Upper lobe of left lung (tissue), 6 donors: ENCODE measurements around the gene MAD1L1. TPM values are rescaled to one million over a fixed set of nuclear protein-coding genes. Genes with fewer than 3 reads are reported as not detected.
A peak's percentile ranks its signal among the peaks of the same experiment; 100 is the strongest.

ENCODE experiments used
- ATAC-seq, 2 donors: fragments of 200-7000 bp; cut with Tn5 transposase; one replicate each; pipeline ENCODE4 v1.9.1; 2022; ENCODE audit warnings: mild to moderate bottlenecking in 2 of 2, moderate library complexity in 2 of 2; ENCODE audit not compliant: low FRiP score in 2 of 2
- DNase-seq, 2 donors: peaks; one replicate each; pipeline ENCODE4 v3.0.0-alpha.2; 2019 to 2020
- H3K27ac ChIP-seq, 4 donors: fragments of 200-600 bp; sonication (generic); one replicate each; pipeline ENCODE4 v1.5.1; 2016 to 2019
- H3K27me3 ChIP-seq, 4 donors: fragments of 200-600 bp; sonication (generic); one replicate each; pipeline ENCODE4 v1.5.1; 2017 to 2019
- H3K36me3 ChIP-seq, 4 donors: fragments of 200-600 bp; sonication (generic); one replicate each; pipeline ENCODE4 v1.5.1; 2016 to 2019
- H3K4me1 ChIP-seq, 4 donors: fragments of 200-600 bp; sonication (generic); one replicate each; pipeline ENCODE4 v1.5.1; 2018 to 2019
- H3K4me3 ChIP-seq, 4 donors: fragments of 200-600 bp; sonication (generic); one replicate each; pipeline ENCODE4 v1.5.1; 2017 to 2019; ENCODE audit warnings: mild to moderate bottlenecking in 2 of 4, moderate library complexity in 1 of 4
- H3K9me3 ChIP-seq, 4 donors: fragments of 200-600 bp; sonication (generic); one replicate each; pipeline ENCODE4 v1.5.1; 2018 to 2019
- CTCF ChIP-seq, 6 experiments: fragments of 450-650 bp in 4 of 6; fragments of 200-600 bp in 2 of 6; sonication (generic) in 2 of 6; IDR thresholded peaks; one replicate each; pipeline ENCODE4 v1.5.1; 2016 to 2019; ENCODE audit warnings: antibody characterized with exemption in 6 of 6
- EP300 ChIP-seq, 4 donors: sonication (generic); formaldehyde crosslinking; IDR thresholded peaks; one replicate each; pipeline ENCODE4 v1.5.1; 2017; ENCODE audit warnings: antibody characterized with exemption in 4 of 4, control low read depth in 2 of 4
- POLR2A ChIP-seq, 4 donors: fragments of 450-650 bp; IDR thresholded peaks; one replicate each; pipeline ENCODE4 v1.5.1; 2016 to 2017; ENCODE audit warnings: antibody characterized with exemption in 4 of 4, mild to moderate bottlenecking in 2 of 4
- POLR2AphosphoS5 ChIP-seq, 2 donors: sonication (generic); formaldehyde crosslinking; IDR thresholded peaks; one replicate each; pipeline ENCODE4 v1.5.1; 2017; ENCODE audit warnings: antibody characterized with exemption in 2 of 2
- WGBS, 2 donors: methylation state at CpG; one replicate each; pipeline ENCODE4 v1.1.5; 2017 to 2018; 5-methylcytosine and 5-hydroxymethylcytosine counted together
- total RNA-seq, 6 donors: library from RNA; depleted of rRNA in 4 of 6; stranded (reverse); fragments of >200 nt in 4 of 6; gene quantifications; one replicate each; pipeline versions ENCODE4 v1.1.0 to v1.2.1, GENCODE V29; 2016 to 2021
- donor health status: DM: no; HTN: no; CAD: no; lungs with moderate emphysema.
- donor health status: DM: no; HTN: yes; CAD: no; lungs with severe emphysema.

MAD1L1 gene
- total RNA-seq, 6 donors from 2014 or later, result 40.6 to 364 (median 65.6) TPM

- WGBS, 2 donors, result 78 to 81% methylated on average over 24 to 28 of the region's 28 CpGs
- Histone ChIP-seq H3K9me3 (no peaks in the 10 kb centered on the region), H3K4me1 (peaks cover 13 to 44% (median 32%) of the 10 kb centered on the region in 4 donors), H3K4me3 (no peak overlapping the region), H3K36me3 (no peaks in the 10 kb centered on the region), H3K27ac (peak overlapping the region in 2 of 4 donors; percentile 27 to 55), H3K27me3 (no peaks in the 10 kb centered on the region)
- DNase-seq (peak in 1 of 2 donors; percentile 60), ATAC-seq (peak in 1 of 2 donors; percentile 76)
- no peak for TF ChIP-seq POLR2AphosphoS5 (IDR thresholded peaks at IDR 0.05)
- no peak for TF ChIP-seq EP300 (IDR thresholded peaks at IDR 0.05)
- TF ChIP-seq CTCF (IDR thresholded peaks at IDR 0.05), result no peak
- no peak for TF ChIP-seq POLR2A (IDR thresholded peaks at IDR 0.05)
Observed at GRCh38 chr7:2109936-2110609, 122.7 kb downstream of the MAD1L1 start.

GRCh38 chr7:2109251-2109872 is 123.4 kb downstream of the MAD1L1 start:
- 79 to 81% methylated on average over 10 to 20 of the region's 20 CpGs for WGBS, 2 donors

GRCh38 chr7:2108501-2109250 is 124.1 kb downstream of the MAD1L1 start:
- H3K27me3 ChIP-seq, result no peaks in the 10 kb centered on the region
- 90% methylated on average over 24 of the region's 24 CpGs for WGBS, 2 donors
- no peak overlapping the region for H3K27ac ChIP-seq
- no peak overlapping the region for H3K4me3 ChIP-seq
- H3K9me3 ChIP-seq, result no peaks in the 10 kb centered on the region
- H3K36me3 ChIP-seq, result no peaks in the 10 kb centered on the region
- TF ChIP-seq CTCF (IDR thresholded peaks at IDR 0.05), result no peak
- TF ChIP-seq POLR2AphosphoS5 (IDR thresholded peaks at IDR 0.05), result no peak
- TF ChIP-seq EP300 (IDR thresholded peaks at IDR 0.05), result no peak
- TF ChIP-seq POLR2A (IDR thresholded peaks at IDR 0.05), result no peak
- H3K4me1 ChIP-seq, result peaks cover 23 to 55% (median 43%) of the 10 kb centered on the region in 4 donors
- ATAC-seq (no peak), DNase-seq (peak in 1 of 2 donors; percentile 63)

More at GRCh38 chr7:2109251-2109872, 123.4 kb downstream of the MAD1L1 start:
- Histone ChIP-seq H3K27ac (no peak overlapping the region), H3K4me1 (peaks cover 16 to 48% (median 36%) of the 10 kb centered on the region in 4 donors), H3K27me3 (no peaks in the 10 kb centered on the region), H3K36me3 (no peaks in the 10 kb centered on the region), H3K9me3 (no peaks in the 10 kb centered on the region), H3K4me3 (no peak overlapping the region)
- TF ChIP-seq POLR2AphosphoS5 (IDR thresholded peaks at IDR 0.05) (no peak), CTCF (IDR thresholded peaks at IDR 0.05) (no peak), EP300 (IDR thresholded peaks at IDR 0.05) (no peak), POLR2A (IDR thresholded peaks at IDR 0.05) (no peak)
- DNase-seq, result peak in 1 of 2 donors; percentile 63
- no peak for ATAC-seq

- WGBS, 2 donors, result 93 to 95% methylated on average over 9 of the region's 9 CpGs
- H3K4me1 ChIP-seq, result peaks cover 24 to 58% (median 46%) of the 10 kb centered on the region in 4 donors
Observed at GRCh38 chr7:2108071-2108455, 124.7 kb downstream of the MAD1L1 start.

More at GRCh38 chr7:2108071-2108455, 124.7 kb downstream of the MAD1L1 start:
- no peaks in the 10 kb centered on the region for H3K27me3 ChIP-seq
- H3K27ac ChIP-seq, result no peak overlapping the region
- TF ChIP-seq CTCF (IDR thresholded peaks at IDR 0.05), result no peak
- TF ChIP-seq POLR2A (IDR thresholded peaks at IDR 0.05), result no peak
- TF ChIP-seq POLR2AphosphoS5 (IDR thresholded peaks at IDR 0.05), result no peak
- no peak for TF ChIP-seq EP300 (IDR thresholded peaks at IDR 0.05)
- no peak for DNase-seq
- ATAC-seq, result no peak
- no peaks in the 10 kb centered on the region for H3K36me3 ChIP-seq
- no peak overlapping the region for H3K4me3 ChIP-seq
- no peaks in the 10 kb centered on the region for H3K9me3 ChIP-seq
